ENCODE data around the gene LMX1B.
"Not testable (repeated sequence)": the region's sequence is repeated elsewhere in the genome, so short reads cannot be mapped to it uniquely, and the experiment has no call there.

LMX1B gene

DNA sequence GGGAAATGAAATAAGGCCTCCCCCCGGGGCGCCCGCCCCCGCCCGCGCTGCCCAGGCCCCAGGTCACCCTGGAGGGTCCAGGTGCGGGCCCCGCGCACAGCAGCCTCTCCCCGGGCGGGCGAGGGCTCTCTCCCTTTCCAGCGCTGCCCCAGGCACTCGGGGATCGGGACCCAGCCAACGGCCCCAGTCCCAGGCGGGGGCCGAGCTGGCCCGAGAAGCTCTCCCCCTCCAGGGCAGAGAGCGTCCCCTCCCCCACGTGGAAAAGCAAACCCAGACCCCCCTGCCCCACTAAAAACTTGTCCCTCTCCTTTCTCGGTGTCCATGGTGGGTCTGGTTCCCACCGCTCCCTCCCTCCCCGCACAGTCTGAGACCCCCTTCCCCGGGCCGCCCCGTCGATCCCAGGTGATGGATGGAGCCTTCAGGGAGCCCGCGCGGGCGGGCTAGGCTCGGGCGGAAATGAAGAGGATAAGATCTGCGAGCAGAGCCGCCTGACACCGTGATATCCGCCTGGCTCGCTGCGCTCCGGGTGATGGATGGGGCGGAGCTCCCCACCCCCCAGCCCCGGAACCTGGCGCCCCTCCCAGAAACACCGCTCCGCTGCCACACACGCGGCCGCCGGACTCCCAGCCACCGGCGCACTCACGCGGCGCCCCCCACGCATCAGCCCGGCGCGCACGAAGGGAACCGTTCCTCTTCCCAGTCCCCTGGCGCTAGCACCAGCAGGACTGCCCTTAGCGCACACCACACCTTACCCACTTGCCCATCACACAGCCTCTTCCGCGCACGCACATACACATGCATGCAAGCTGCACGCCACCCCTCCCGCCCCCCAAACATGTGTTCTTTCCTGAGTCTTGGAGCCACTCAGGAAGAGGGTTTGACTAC is 109.4 kb downstream of the LMX1B start:
- no peak for DNase-seq (ENCODE audit: low read depth)
- no peak for TF ChIP-seq CTCF (conservative IDR thresholded peaks at IDR 0.05; ENCODE audit: low read depth, low read length)
- H3K4me3 ChIP-seq (ENCODE audit: low read length): peak overlapping the region; percentile 49

DNA sequence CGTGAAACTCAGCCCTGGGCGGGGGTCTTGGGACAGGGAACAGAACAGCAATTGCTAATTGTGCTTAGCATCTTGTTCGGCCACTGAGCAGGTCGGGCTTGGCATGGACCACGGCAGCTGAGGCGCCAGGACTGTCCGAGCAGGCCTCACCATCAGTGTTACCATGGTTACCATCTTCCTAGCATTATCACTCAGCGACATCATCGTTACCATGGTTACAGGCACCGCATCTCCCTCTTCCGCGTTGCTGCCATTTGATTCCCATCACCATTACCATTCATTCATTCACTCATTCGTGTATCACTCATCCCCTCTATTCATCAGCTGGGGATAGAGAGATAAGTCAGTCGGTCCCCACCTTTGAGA is 110.1 kb downstream of the LMX1B start:
- TF ChIP-seq CTCF (conservative IDR thresholded peaks at IDR 0.05; ENCODE audit: low read depth, low read length): no peak
- H3K4me3 ChIP-seq (ENCODE audit: low read length): peak overlapping the region; percentile 49
- no peak for DNase-seq (ENCODE audit: low read depth)

- no peak overlapping the region for H3K4me3 ChIP-seq (ENCODE audit: low read length)
- TF ChIP-seq CTCF (conservative IDR thresholded peaks at IDR 0.05; ENCODE audit: low read depth, low read length): no peak
- DNase-seq (ENCODE audit: low read depth): no peak
Observed at GRCh38 chr9:126724226-126724625, 110.5 kb downstream of the LMX1B start.

DNA sequence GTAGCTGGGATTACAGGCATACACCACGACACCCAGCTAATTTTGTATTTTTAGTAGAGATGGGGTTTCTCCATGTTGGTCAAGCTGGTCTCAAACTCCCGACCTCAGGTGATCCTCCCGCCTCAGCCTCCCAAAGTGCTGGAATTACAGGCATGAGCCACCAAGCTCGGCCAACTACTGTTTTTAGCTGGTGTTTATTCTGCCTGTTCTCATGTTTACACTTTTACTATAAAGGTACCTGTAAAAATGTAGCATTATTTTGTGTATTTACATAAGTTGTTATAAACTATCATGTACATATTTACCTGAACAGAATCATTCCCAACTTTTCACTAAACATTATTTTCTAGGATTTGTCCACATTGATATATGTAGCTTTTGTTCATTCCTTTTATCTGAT is 111.8 kb downstream of the LMX1B start:
- DNase-seq (ENCODE audit: low read depth); H3K4me3 ChIP-seq (ENCODE audit: low read length): not testable (repeated sequence)

DNA sequence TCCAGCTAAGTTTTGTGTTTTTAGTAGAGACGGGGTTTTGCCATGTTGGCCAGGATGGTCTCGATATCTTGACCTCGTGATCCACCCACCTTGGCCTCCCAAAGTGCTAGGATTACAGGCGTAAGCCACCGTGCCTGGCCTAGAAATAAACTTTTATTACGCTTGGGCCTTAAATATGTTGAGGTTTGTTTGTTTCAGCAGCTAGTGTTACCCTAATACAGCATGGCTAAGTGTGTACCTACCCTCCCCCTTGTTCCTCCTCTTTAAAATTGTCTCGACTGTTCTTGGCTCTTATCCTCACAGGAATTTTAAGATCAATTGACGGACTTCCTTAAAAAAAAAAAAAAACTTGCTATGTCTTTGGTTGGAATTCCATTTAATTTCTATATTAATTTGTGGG is 114.5 kb downstream of the LMX1B start:
- H3K4me3 ChIP-seq (ENCODE audit: low read length); DNase-seq (ENCODE audit: low read depth): not testable (repeated sequence)

- DNase-seq (ENCODE audit: low read depth); H3K4me3 ChIP-seq (ENCODE audit: low read length): not testable (repeated sequence)
Observed at GRCh38 chr9:126730592-126730991, 116.9 kb downstream of the LMX1B start.

DNA sequence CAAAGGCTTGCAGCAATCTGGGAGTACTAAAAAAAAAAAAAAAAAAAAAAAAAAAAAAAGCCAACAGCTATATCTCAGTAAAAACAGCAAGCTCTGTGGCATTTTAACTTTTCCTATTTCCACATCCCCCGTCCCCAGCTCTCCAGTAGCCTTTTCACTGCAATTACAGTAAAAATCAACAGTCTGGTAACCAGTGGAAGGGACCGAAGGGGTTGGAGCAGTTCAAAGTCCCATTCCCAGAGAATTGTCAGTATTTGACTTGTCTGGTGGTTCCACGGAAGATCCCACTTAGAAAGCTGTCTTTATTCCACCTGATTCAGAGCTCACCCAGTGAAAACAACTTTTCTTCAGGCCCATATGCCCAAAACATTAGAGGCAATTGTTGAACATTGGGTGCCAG is 119.3 kb downstream of the LMX1B start:
- no peak for TF ChIP-seq CTCF (conservative IDR thresholded peaks at IDR 0.05; ENCODE audit: low read depth, low read length)
- no peak for DNase-seq (ENCODE audit: low read depth)
- no peak overlapping the region for H3K4me3 ChIP-seq (ENCODE audit: low read length)

GRCh38 chr9:126734877-126735276 is 121.1 kb downstream of the LMX1B start:
- DNase-seq (ENCODE audit: low read depth): no peak
- no peak overlapping the region for H3K4me3 ChIP-seq (ENCODE audit: low read length)
- TF ChIP-seq CTCF (conservative IDR thresholded peaks at IDR 0.05; ENCODE audit: low read depth, low read length): no peak

DNA sequence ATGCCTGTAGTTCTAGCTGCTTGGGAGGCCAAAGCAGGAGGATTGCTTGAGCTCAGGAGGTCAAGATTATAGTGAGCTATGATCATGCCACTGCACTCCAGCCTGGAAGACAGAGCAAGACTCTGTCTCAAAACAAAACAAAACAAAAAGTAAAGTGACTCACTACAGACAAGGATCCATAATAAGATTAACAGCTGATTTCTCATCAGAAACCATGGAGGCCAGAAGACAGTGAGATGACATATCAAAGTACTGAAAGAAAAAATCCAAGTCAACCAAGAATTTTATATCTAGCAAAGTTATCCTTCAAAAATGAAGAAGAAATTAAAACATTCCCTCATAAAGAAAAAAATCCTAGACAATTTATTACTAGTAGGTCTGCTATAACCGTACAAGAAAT is 121.8 kb downstream of the LMX1B start:
- H3K4me3 ChIP-seq (ENCODE audit: low read length): no peak overlapping the region
- no peak for TF ChIP-seq CTCF (conservative IDR thresholded peaks at IDR 0.05; ENCODE audit: low read depth, low read length)
- DNase-seq (ENCODE audit: low read depth): no peak

Data from retinal pigment epithelial cell (primary cell).